Caco-2 (cell line): Measurements from ENCODE around the gene YPEL3. TPM values are rescaled to one million over a fixed set of nuclear protein-coding genes. Genes with fewer than 3 reads are reported as not detected.

Experiments
- BruUV-seq: library from RNA; stranded (reverse); fragments of 400-500 nt; replicated peaks from 2 replicates; lab custom pipeline; 2021; lab: Mats Ljungman, UMichigan
- CTCF ChIA-PET: fragments of 300-600 bp; sonication (Branson Sonifier 250); formaldehyde crosslinking; loops from one replicate; lab custom pipeline; 2022; ENCODE audit warnings: antibody characterized with exemption; lab: Charles Lee
- POLR2A ChIA-PET: fragments of 300-600 bp; sonication (Branson Sonifier 250); formaldehyde crosslinking; loops from one replicate; lab custom pipeline; 2022; ENCODE audit warnings: antibody characterized with exemption; lab: Charles Lee
- DNase-seq, 2 experiments: peaks; one replicate each; pipeline versions ENCODE4 v3.0.0 to v3.0.0-alpha.2; 2020 to 2022
- H3K27me3 ChIP-seq: replicated peaks from 2 replicates; pipeline ENCODE4 v1.6.0; 2011; ENCODE audit warnings: low read length; ENCODE audit not compliant: control insufficient read depth, insufficient read depth
- H3K36me3 ChIP-seq: 2 replicates; pipeline ENCODE4 v1.5.1; 2011; ENCODE audit warnings: low read length; ENCODE audit not compliant: control insufficient read depth, insufficient read depth
- H3K4me1 ChIP-seq: fragments of 250-450 bp; sonication (Bioruptor Pico); 2 replicates; pipeline ENCODE4 v1.5.1; 2020; ENCODE audit warnings: mild to moderate bottlenecking
- H3K4me3 ChIP-seq: 2 replicates; pipeline ENCODE4 v1.5.1; 2011; ENCODE audit warnings: low read depth, mild to moderate bottlenecking, control low read depth, low read length
- H3K9me3 ChIP-seq: fragments of 250-450 bp; sonication (Bioruptor Pico); 2 replicates; pipeline ENCODE4 v1.5.1; 2020; ENCODE audit warnings: mild to moderate bottlenecking, moderate library complexity
- H3K27ac Mint-ChIP-seq: one replicate; pipeline ENCODE4 v1.8.0; 2022; ENCODE audit warnings: mixed read lengths; ENCODE audit not compliant: unreplicated experiment
- H3K27me3 Mint-ChIP-seq: one replicate; pipeline ENCODE4 v1.8.0; 2022; ENCODE audit warnings: mixed read lengths; ENCODE audit not compliant: insufficient read depth, unreplicated experiment
- H3K36me3 Mint-ChIP-seq: one replicate; pipeline ENCODE4 v1.8.0; 2022; ENCODE audit warnings: mild to moderate bottlenecking, mixed read lengths; ENCODE audit not compliant: insufficient read depth, unreplicated experiment
- H3K4me1 Mint-ChIP-seq: one replicate; pipeline ENCODE4 v1.8.0; 2022; ENCODE audit warnings: low read depth, mixed read lengths; ENCODE audit not compliant: unreplicated experiment
- H3K4me3 Mint-ChIP-seq: one replicate; pipeline ENCODE4 v1.8.0; 2022; ENCODE audit warnings: mild to moderate bottlenecking, moderate library complexity, mixed read lengths; ENCODE audit not compliant: unreplicated experiment
- H3K9me3 Mint-ChIP-seq: one replicate; pipeline ENCODE4 v1.8.0; 2022; ENCODE audit warnings: mixed read lengths; ENCODE audit not compliant: unreplicated experiment
- intact Hi-C: fragments of 100-400 bp; cut with micrococcal nuclease; formaldehyde crosslinking; loops from one replicate; pipeline ENCODE4 v1.10.0; 2022; ENCODE audit not compliant: unreplicated experiment
- total RNA-seq: library from RNA; stranded (reverse); gene quantifications from 2 replicates; pipeline ENCODE4 v1.2.3, GENCODE V29; 2022
- TF ChIP-seq, protein P1 (sequence below), 2 experiments: fragments of 200-600 bp in 1 of 2; IDR thresholded peaks; 1 replicate in 1 of 2; 2 replicates in 1 of 2; pipeline versions ENCODE4 v1.5.1 to v1.8.0; 2011 to 2022; ENCODE audit warnings: antibody characterized with exemption in 1 of 2, control low read depth in 1 of 2, inconsistent platforms in 1 of 2, low read depth in 1 of 2, low read length in 1 of 2, mild to moderate bottlenecking in 1 of 2, moderate library complexity in 1 of 2; ENCODE audit not compliant: insufficient read depth in 1 of 2, severe bottlenecking in 1 of 2, unreplicated experiment in 1 of 2

YPEL3 gene
- total RNA-seq, 1 experiment from 2014 or later: 26.3 TPM

GRCh38 chr16:30095166-30096078 is 591 bp downstream of the YPEL3 start:
- H3K4me1 ChIP-seq: peaks cover 25% of the 10 kb centered on the region
- H3K36me3 Mint-ChIP-seq: peaks cover 25% of the 10 kb centered on the region
- peaks cover 19% of the 10 kb centered on the region for H3K9me3 ChIP-seq
- H3K27me3 ChIP-seq: no peaks in the 10 kb centered on the region
- peak overlapping the region; percentile 45 for H3K4me3 ChIP-seq
- peak overlapping the region; percentile 72 for H3K4me3 Mint-ChIP-seq
- TF ChIP-seq, protein P1, sequence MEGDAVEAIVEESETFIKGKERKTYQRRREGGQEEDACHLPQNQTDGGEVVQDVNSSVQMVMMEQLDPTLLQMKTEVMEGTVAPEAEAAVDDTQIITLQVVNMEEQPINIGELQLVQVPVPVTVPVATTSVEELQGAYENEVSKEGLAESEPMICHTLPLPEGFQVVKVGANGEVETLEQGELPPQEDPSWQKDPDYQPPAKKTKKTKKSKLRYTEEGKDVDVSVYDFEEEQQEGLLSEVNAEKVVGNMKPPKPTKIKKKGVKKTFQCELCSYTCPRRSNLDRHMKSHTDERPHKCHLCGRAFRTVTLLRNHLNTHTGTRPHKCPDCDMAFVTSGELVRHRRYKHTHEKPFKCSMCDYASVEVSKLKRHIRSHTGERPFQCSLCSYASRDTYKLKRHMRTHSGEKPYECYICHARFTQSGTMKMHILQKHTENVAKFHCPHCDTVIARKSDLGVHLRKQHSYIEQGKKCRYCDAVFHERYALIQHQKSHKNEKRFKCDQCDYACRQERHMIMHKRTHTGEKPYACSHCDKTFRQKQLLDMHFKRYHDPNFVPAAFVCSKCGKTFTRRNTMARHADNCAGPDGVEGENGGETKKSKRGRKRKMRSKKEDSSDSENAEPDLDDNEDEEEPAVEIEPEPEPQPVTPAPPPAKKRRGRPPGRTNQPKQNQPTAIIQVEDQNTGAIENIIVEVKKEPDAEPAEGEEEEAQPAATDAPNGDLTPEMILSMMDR (IDR thresholded peaks at IDR 0.05; ENCODE audit: insufficient read depth in 1 of 2, low read depth in 1 of 2, low read length in 1 of 2, severe bottlenecking in 1 of 2, unreplicated experiment in 1 of 2): no peak
- no peak for DNase-seq
- peaks cover 18% of the 10 kb centered on the region for H3K4me1 Mint-ChIP-seq
- intact Hi-C loops: no loop called here
- no TSS peak for BruUV-seq
- no peaks in the 10 kb centered on the region for H3K36me3 ChIP-seq
- peaks cover 11% of the 10 kb centered on the region for H3K9me3 Mint-ChIP-seq
- ChIA-PET POLR2A (interaction anchor here (0.6 kb wide), 1 partner anchor 314 kb away, joined by 3 read pairs; no protein-coding TSS in a partner anchor), CTCF (interaction anchor here (2.3 kb wide), 1 partner anchor 17 kb away, joined by 13 read pairs; no protein-coding TSS in a partner anchor)
- H3K27ac Mint-ChIP-seq: peak overlapping the region; percentile 10
- no peaks in the 10 kb centered on the region for H3K27me3 Mint-ChIP-seq

- no peak for DNase-seq
- Histone ChIP-seq H3K36me3 (no peaks in the 10 kb centered on the region), H3K4me3 (0 out of 2 replicates have a peak overlapping the region, but pooled peaks have one; percentile 45), H3K9me3 (peaks cover 19% of the 10 kb centered on the region), H3K4me1 (peaks cover 27% of the 10 kb centered on the region), H3K27me3 (no peaks in the 10 kb centered on the region)
- ChIA-PET CTCF (interaction anchor here (2.3 kb wide), 1 partner anchor 17 kb away, joined by 13 read pairs; no protein-coding TSS in a partner anchor), POLR2A (no interaction called here)
- peaks cover 11% of the 10 kb centered on the region for H3K9me3 Mint-ChIP-seq
- peaks cover 25% of the 10 kb centered on the region for H3K36me3 Mint-ChIP-seq
- peak overlapping the region; percentile 10 for H3K27ac Mint-ChIP-seq
- H3K4me1 Mint-ChIP-seq: peaks cover 18% of the 10 kb centered on the region
- no TSS peak for BruUV-seq
- H3K27me3 Mint-ChIP-seq: no peaks in the 10 kb centered on the region
- intact Hi-C loops: no loop called here
- TF ChIP-seq, protein P1 (IDR thresholded peaks at IDR 0.05; ENCODE audit: insufficient read depth in 1 of 2, low read depth in 1 of 2, low read length in 1 of 2, severe bottlenecking in 1 of 2, unreplicated experiment in 1 of 2): no peak
- H3K4me3 Mint-ChIP-seq: peak overlapping the region; percentile 72
Measured at GRCh38 chr16:30094541-30095165, 1.4 kb downstream of the YPEL3 start.
